Measurements from ENCODE around the gene OMD. TPM values are rescaled to one million over a fixed set of nuclear protein-coding genes. Genes with fewer than 3 reads are reported as not detected.

Gene OMD
- total RNA-seq, 2 experiments from 2014 or later: not detected

- POLR2A ChIA-PET: no interaction called here
Observed at GRCh38 chr9:92440751-92441046, 16.4 kb upstream of the OMD start.

DNA sequence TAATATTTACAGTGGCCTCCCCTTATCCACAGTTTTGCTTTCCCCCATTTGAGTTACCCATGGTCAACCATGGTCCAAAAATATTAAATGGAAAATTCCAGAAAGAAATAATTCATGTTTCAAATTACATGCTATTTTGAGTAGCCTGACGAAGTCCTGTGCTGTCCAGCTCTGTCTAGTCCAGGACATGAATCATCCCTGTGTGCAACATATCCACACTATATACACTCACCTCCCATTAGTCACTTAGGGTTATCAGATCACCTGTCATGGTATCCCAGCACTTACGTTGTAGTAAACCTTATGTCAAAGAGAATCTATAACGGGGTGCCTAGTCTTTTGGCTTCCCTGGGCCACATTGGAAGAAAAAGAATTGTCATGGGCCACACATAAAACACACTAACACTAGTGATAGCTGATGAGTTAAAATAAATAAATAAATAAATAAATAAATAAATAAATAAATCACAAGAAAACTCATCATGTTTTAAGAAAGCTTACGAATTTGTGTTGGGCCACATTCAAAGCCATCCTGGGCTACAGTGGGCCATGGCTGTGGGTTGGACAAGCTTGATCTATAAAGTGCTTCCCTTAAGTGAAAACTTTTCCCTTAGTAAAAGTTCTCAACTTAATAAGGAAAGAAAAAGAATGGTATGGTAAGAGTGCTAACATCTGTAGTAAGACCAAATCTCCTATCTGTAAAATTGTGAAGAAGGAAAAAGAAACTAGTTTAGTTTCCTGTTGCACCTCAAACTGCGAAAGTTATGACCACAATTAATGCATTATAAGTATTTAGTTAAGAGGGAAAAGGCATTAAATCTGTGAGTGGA lies 15.9 kb upstream of the OMD start:
- no peak overlapping the region for H3K27ac Mint-ChIP-seq
- H3K36me3 Mint-ChIP-seq (ENCODE audit: low read depth): no peaks in the 10 kb centered on the region
- TF ChIP-seq CTCF (IDR thresholded peaks at IDR 0.05): no peak
- ATAC-seq (no peak), DNase-seq (no peak)
- H3K27me3 Mint-ChIP-seq: no peaks in the 10 kb centered on the region
- H3K4me1 Mint-ChIP-seq (ENCODE audit: low read depth): peaks cover 8% of the 10 kb centered on the region
- no peaks in the 10 kb centered on the region for H3K9me3 Mint-ChIP-seq
- intact Hi-C loops (cut with micrococcal nuclease): loop anchor here (10.0 kb wide), 1 partner anchor 115 kb away; the partner anchor contains the start of genes CENPP and NOL8
- POLR2A ChIA-PET: no interaction called here
- no peak overlapping the region for H3K4me3 Mint-ChIP-seq
- CTCF ChIA-PET: no interaction called here

More at GRCh38 chr9:92440751-92441046, 16.4 kb upstream of the OMD start:
- Mint-ChIP-seq H3K27me3 (no peaks in the 10 kb centered on the region), H3K4me1 (ENCODE audit: low read depth) (peaks cover 8% of the 10 kb centered on the region), H3K4me3 (no peak overlapping the region), H3K36me3 (ENCODE audit: low read depth) (no peaks in the 10 kb centered on the region), H3K9me3 (no peaks in the 10 kb centered on the region), H3K27ac (no peak overlapping the region)
- ATAC-seq: peak; percentile 80
- TF ChIP-seq CTCF (IDR thresholded peaks at IDR 0.05): no peak
- intact Hi-C loops (cut with micrococcal nuclease): loop anchor here (10.0 kb wide), 1 partner anchor 116 kb away; the partner anchor contains the start of genes CENPP and NOL8
- CTCF ChIA-PET: no interaction called here
- DNase-seq: no peak

- intact Hi-C loops (cut with micrococcal nuclease): no loop called here
- Mint-ChIP-seq H3K4me1 (ENCODE audit: low read depth) (peaks cover 8% of the 10 kb centered on the region), H3K27ac (no peak overlapping the region), H3K27me3 (no peaks in the 10 kb centered on the region), H3K4me3 (no peak overlapping the region), H3K9me3 (no peaks in the 10 kb centered on the region), H3K36me3 (ENCODE audit: low read depth) (no peaks in the 10 kb centered on the region)
- DNase-seq: no peak
- no peak for ATAC-seq
- TF ChIP-seq CTCF (IDR thresholded peaks at IDR 0.05): peak; percentile 28
- ChIA-PET POLR2A (interaction anchor here (0.5 kb wide), 1 partner anchor 41 kb away, joined by 3 read pairs; no protein-coding TSS in a partner anchor), CTCF (interaction anchor here (1.4 kb wide), 1 partner anchor 299 kb away, joined by 9 read pairs; no protein-coding TSS in a partner anchor)
Observed at GRCh38 chr9:92438900-92439526, 14.7 kb upstream of the OMD start.

DNA sequence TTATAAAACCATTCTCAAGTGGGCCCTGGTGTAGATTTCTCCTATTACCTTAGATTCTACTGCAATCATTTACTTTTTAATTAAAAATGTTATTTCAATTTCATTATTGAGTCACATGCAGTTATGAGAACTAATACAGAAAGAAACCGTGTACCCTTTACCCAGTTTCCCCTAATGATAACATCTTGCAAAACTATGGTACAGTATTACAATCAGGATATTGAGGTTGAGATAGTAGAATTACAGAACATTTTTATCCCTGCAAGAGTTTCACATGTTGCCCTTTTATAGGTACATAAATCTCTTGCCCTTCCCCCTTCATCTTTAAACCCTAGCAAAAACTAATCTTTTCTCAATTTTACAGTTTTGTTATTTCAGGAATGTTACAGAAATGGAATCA lies 11.0 kb upstream of the OMD start:
- POLR2A ChIA-PET: no interaction called here
- H3K27ac Mint-ChIP-seq: no peak overlapping the region
- ATAC-seq (no peak), DNase-seq (no peak)
- H3K4me1 Mint-ChIP-seq (ENCODE audit: low read depth): peaks cover 4% of the 10 kb centered on the region
- peaks cover 1% of the 10 kb centered on the region for H3K36me3 Mint-ChIP-seq (ENCODE audit: low read depth)
- H3K27me3 Mint-ChIP-seq: no peaks in the 10 kb centered on the region
- TF ChIP-seq CTCF (IDR thresholded peaks at IDR 0.05): no peak
- H3K4me3 Mint-ChIP-seq: no peak overlapping the region
- no peaks in the 10 kb centered on the region for H3K9me3 Mint-ChIP-seq
- intact Hi-C loops (cut with micrococcal nuclease): no loop called here
- CTCF ChIA-PET: no interaction called here

DNA sequence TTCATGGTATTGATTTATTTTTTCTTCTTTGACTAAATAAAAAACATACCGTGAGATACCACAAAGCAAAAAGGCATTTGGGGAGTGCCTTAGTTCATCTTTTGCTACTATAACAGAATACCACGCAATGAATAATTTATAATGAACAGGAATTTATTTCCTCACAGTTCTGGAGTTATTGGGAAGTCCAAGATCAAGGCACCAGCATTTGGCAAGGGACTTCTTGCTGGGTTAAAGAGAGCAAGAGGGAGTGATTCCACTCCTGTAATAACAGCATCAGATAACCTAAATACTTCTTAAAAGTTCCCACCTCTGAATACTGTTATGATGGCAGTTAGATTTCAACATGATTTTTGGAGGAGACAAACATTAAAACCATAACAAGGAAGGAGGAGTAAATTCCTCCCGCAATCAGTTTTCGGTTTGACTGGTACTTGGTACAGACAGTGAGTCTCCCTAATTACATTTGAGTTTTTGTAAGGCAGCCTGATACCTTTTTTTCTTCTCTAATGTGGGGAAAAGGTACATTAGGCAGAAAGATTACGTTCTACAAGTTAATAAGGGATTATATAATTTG lies 8.8 kb upstream of the OMD start:
- peaks cover 1% of the 10 kb centered on the region for H3K36me3 Mint-ChIP-seq (ENCODE audit: low read depth)
- no peak for ATAC-seq
- H3K9me3 Mint-ChIP-seq: no peaks in the 10 kb centered on the region
- ChIA-PET CTCF (no interaction called here), POLR2A (no interaction called here)
- intact Hi-C loops (cut with micrococcal nuclease): no loop called here
- H3K27ac Mint-ChIP-seq: no peak overlapping the region
- no peaks in the 10 kb centered on the region for H3K4me1 Mint-ChIP-seq (ENCODE audit: low read depth)
- H3K4me3 Mint-ChIP-seq: no peak overlapping the region
- no peak for DNase-seq
- no peaks in the 10 kb centered on the region for H3K27me3 Mint-ChIP-seq
- no peak for TF ChIP-seq CTCF (IDR thresholded peaks at IDR 0.05)

Measured in activated CD8-positive, alpha-beta T cell treated with anti-CD3 and anti-CD28 coated beads for 36 hours (primary cell).